MM.1S (cell line): ENCODE measurements around the gene CHRNA7.
"Not testable (repeated sequence)": the region's sequence is repeated elsewhere in the genome, so short reads cannot be mapped to it uniquely, and the experiment has no call there.

Experiments
- EZH2 ChIP-seq: fragments of 300-600 bp; sonication (generic); optimal IDR thresholded peaks from 2 replicates; pipeline ENCODE3; 2017; ENCODE audit warnings: low read depth, mild to moderate bottlenecking, antibody characterized with exemption, low read length, mixed read lengths
- TF ChIP-seq, protein P1 (sequence below): fragments of 300-600 bp; sonication (generic); IDR thresholded peaks from 2 replicates; pipeline ENCODE4 v1.5.1; 2016; ENCODE audit warnings: antibody characterized with exemption, low read length, mixed read lengths

DNA sequence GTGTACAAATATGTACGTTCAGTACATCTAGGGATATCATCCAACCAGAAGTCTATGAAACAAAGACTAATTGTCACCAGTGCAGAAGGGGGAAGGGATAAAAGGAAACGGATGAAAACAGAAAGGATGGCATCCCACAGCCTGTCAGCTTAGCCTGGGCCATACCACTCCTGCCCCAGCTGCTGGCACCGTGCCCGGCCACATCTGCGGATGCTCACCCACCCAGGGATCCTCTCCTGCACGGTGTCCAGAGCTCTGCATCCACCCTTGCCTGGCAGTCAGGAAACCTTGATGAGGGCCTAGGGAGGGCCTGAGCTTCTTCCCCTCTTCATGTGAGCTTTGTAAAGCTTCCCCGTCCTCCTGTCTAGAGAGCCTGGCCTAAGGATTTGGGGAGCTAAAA is 133.8 kb downstream of the CHRNA7 start:
- TF ChIP-seq, protein P1, sequence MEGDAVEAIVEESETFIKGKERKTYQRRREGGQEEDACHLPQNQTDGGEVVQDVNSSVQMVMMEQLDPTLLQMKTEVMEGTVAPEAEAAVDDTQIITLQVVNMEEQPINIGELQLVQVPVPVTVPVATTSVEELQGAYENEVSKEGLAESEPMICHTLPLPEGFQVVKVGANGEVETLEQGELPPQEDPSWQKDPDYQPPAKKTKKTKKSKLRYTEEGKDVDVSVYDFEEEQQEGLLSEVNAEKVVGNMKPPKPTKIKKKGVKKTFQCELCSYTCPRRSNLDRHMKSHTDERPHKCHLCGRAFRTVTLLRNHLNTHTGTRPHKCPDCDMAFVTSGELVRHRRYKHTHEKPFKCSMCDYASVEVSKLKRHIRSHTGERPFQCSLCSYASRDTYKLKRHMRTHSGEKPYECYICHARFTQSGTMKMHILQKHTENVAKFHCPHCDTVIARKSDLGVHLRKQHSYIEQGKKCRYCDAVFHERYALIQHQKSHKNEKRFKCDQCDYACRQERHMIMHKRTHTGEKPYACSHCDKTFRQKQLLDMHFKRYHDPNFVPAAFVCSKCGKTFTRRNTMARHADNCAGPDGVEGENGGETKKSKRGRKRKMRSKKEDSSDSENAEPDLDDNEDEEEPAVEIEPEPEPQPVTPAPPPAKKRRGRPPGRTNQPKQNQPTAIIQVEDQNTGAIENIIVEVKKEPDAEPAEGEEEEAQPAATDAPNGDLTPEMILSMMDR, result not testable (repeated sequence)
- TF ChIP-seq EZH2, result not testable (repeated sequence)
